PFSK-1 (cell line): Measurements from ENCODE around the gene APOM.

Experiments used
- FOXP2 ChIP-seq: optimal IDR thresholded peaks from 2 replicates; pipeline ENCODE3; 2011; ENCODE audit warnings: borderline replicate concordance, control low read depth, inconsistent platforms; ENCODE audit not compliant: insufficient read depth; ENCODE audit errors: extremely low read length, extremely low read depth
- POLR2AphosphoS5 ChIP-seq: IDR thresholded peaks from 2 replicates; pipeline ENCODE4 v1.6.1; 2012; ENCODE audit warnings: low read depth, mild to moderate bottlenecking, control low read depth, low read length, moderate library complexity
- SIN3A ChIP-seq: IDR thresholded peaks from 2 replicates; pipeline ENCODE4 v1.6.1; 2012; ENCODE audit warnings: mild to moderate bottlenecking, low read length, moderate library complexity, borderline replicate concordance; ENCODE audit not compliant: insufficient read depth
- TAF1 ChIP-seq: IDR thresholded peaks from 2 replicates; pipeline ENCODE4 v1.6.1; 2012; ENCODE audit warnings: low read length, control low read depth, borderline replicate concordance; ENCODE audit not compliant: insufficient read depth
- TF ChIP-seq, protein P1 (sequence below), 2 experiments: IDR thresholded peaks; 2 replicates each; pipeline versions ENCODE4 v1.6.1 to v1.8.0; 2011 to 2012; ENCODE audit warnings: low read depth in 2 of 2, low read length in 2 of 2, control low read depth in 1 of 2, inconsistent platforms in 1 of 2, mild to moderate bottlenecking in 1 of 2, moderate library complexity in 1 of 2; ENCODE audit not compliant: insufficient read depth in 1 of 2

The APOM gene

GRCh38 chr6:31666337-31666965, 10.8 kb downstream of the APOM start:
- TF ChIP-seq FOXP2 (no peak), SIN3A (no peak), POLR2AphosphoS5 (no peak), TAF1 (no peak)
- TF ChIP-seq, protein P1, sequence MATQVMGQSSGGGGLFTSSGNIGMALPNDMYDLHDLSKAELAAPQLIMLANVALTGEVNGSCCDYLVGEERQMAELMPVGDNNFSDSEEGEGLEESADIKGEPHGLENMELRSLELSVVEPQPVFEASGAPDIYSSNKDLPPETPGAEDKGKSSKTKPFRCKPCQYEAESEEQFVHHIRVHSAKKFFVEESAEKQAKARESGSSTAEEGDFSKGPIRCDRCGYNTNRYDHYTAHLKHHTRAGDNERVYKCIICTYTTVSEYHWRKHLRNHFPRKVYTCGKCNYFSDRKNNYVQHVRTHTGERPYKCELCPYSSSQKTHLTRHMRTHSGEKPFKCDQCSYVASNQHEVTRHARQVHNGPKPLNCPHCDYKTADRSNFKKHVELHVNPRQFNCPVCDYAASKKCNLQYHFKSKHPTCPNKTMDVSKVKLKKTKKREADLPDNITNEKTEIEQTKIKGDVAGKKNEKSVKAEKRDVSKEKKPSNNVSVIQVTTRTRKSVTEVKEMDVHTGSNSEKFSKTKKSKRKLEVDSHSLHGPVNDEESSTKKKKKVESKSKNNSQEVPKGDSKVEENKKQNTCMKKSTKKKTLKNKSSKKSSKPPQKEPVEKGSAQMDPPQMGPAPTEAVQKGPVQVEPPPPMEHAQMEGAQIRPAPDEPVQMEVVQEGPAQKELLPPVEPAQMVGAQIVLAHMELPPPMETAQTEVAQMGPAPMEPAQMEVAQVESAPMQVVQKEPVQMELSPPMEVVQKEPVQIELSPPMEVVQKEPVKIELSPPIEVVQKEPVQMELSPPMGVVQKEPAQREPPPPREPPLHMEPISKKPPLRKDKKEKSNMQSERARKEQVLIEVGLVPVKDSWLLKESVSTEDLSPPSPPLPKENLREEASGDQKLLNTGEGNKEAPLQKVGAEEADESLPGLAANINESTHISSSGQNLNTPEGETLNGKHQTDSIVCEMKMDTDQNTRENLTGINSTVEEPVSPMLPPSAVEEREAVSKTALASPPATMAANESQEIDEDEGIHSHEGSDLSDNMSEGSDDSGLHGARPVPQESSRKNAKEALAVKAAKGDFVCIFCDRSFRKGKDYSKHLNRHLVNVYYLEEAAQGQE (IDR thresholded peaks at IDR 0.05; ENCODE audit: insufficient read depth in 1 of 2, low read depth in 2 of 2, low read length in 2 of 2) = no peak

GRCh38 chr6:31669676-31670075, 14.0 kb downstream of the APOM start, which contains the start of gene LY6G5B:
Gene LY6G5B (plus strand): TSS chr6:31669976. CDS start chr6:31670951, 975 bp downstream.
- TF ChIP-seq, protein P1 (IDR thresholded peaks at IDR 0.05; ENCODE audit: insufficient read depth in 1 of 2, low read depth in 2 of 2, low read length in 2 of 2) = no peak
- TF ChIP-seq SIN3A = no peak
- TF ChIP-seq POLR2AphosphoS5 = no peak
- TF ChIP-seq FOXP2 = no peak
- TF ChIP-seq TAF1 = no peak

DNA sequence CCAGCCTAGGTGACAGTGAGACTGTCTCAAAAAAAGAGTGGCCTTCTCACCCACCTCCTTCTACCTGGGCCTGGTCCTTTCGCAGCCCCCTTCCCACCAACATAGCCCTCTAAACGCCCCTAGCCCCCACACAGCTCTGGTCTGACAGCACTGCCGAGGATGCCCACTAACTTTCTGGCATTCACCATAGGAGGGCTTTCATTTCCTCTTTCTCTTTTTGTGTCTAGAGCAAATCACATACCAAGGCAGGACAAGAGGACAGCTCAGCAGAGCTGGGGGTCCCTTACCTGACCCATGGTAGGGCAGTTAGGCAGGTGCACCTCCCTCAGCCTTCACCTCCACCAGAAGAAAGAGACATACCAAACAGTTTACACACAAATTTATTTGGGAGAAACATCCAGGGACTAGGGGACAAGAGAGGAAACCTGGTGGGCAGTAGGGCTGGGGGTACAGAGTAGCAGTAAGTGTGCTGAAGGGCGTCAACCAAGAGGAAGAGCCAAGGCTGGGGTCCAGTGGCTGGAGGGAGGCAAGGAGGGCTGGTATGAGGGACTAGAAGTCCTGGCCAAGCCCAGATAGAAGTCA, 20.7 kb downstream of the APOM start:
- TF ChIP-seq, protein P1 (IDR thresholded peaks at IDR 0.05; ENCODE audit: insufficient read depth in 1 of 2, low read depth in 2 of 2, low read length in 2 of 2) = no peak
- TF ChIP-seq TAF1 (no peak), FOXP2 (no peak), SIN3A (no peak), POLR2AphosphoS5 (no peak)

DNA sequence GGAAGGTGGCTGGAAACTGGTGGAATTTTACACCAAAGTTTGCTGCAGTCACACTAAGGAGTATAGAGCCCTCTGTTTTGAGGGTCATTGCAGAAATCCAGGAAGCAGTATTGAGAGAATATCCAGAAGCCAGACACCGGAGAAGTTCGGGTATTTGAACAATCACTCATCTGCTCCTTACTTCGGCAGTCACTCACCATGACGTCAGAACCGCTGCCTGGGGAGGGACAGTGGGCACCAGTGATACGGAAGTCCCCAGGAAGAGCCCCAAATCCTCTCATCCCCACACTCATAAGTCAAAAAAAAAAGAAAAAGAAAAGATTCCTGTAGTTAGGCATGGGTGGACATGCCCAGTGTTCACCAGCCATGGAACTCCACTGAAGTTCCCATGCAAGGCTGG, 21.2 kb downstream of the APOM start:
- no peak for TF ChIP-seq SIN3A
- TF ChIP-seq TAF1 = no peak
- TF ChIP-seq FOXP2 = no peak
- TF ChIP-seq, protein P1 (IDR thresholded peaks at IDR 0.05; ENCODE audit: insufficient read depth in 1 of 2, low read depth in 2 of 2, low read length in 2 of 2) = no peak
- TF ChIP-seq POLR2AphosphoS5 = no peak

GRCh38 chr6:31677955-31678354, 22.3 kb downstream of the APOM start:
- TF ChIP-seq, protein P1 (IDR thresholded peaks at IDR 0.05; ENCODE audit: insufficient read depth in 1 of 2, low read depth in 2 of 2, low read length in 2 of 2) = no peak
- TF ChIP-seq POLR2AphosphoS5 (no peak), FOXP2 (no peak), SIN3A (no peak), TAF1 (no peak)
